Fibroblast of skin of left biceps (primary cell): ENCODE measurements around the gene NUDT15.
"Not testable (repeated sequence)": the region's sequence is repeated elsewhere in the genome, so short reads cannot be mapped to it uniquely, and the experiment has no call there.

Source experiments
- DNase-seq, 2 experiments: peaks; one replicate each; pipeline ENCODE4 v3.0.0-alpha.2; 2013; ENCODE audit warnings: low read depth in 2 of 2

NUDT15 gene

GRCh38 chr13:48042894-48043293 lies 5.4 kb downstream of the NUDT15 start:
- DNase-seq = no peak

GRCh38 chr13:48043789-48044503 lies 6.4 kb downstream of the NUDT15 start:
- peak; percentile 49 to 52 for DNase-seq

GRCh38 chr13:48050550-48050949 lies 13.0 kb downstream of the NUDT15 start:
- DNase-seq = no peak

GRCh38 chr13:48054601-48055000 lies 17.1 kb downstream of the NUDT15 start:
- DNase-seq = no peak

- no peak for DNase-seq
Observed at GRCh38 chr13:48055712-48056111, 18.2 kb downstream of the NUDT15 start.

GRCh38 chr13:48058536-48058935 lies 21.0 kb downstream of the NUDT15 start:
- not testable (repeated sequence) for DNase-seq

GRCh38 chr13:48059951-48060350 lies 22.4 kb downstream of the NUDT15 start:
- DNase-seq = not testable (repeated sequence)

- no peak for DNase-seq
Observed at GRCh38 chr13:48066310-48066989, 28.9 kb downstream of the NUDT15 start.

- no peak for DNase-seq
Observed at GRCh38 chr13:48068036-48068435, 30.5 kb downstream of the NUDT15 start.

GRCh38 chr13:48068952-48069351 lies 31.4 kb downstream of the NUDT15 start:
- no peak for DNase-seq

GRCh38 chr13:48069573-48069972 lies 32.0 kb downstream of the NUDT15 start:
- DNase-seq = no peak

- no peak for DNase-seq
Observed at GRCh38 chr13:48070942-48071341, 33.4 kb downstream of the NUDT15 start.

GRCh38 chr13:48072304-48072703 lies 34.8 kb downstream of the NUDT15 start:
- no peak for DNase-seq

GRCh38 chr13:48072787-48073186 lies 35.3 kb downstream of the NUDT15 start:
- DNase-seq = no peak

- DNase-seq = no peak
Observed at GRCh38 chr13:48074006-48074405, 36.5 kb downstream of the NUDT15 start.

GRCh38 chr13:48078251-48078656 lies 40.7 kb downstream of the NUDT15 start:
- DNase-seq = no peak

GRCh38 chr13:48081739-48082138 lies 44.2 kb downstream of the NUDT15 start:
- no peak for DNase-seq

- DNase-seq = no peak
Observed at GRCh38 chr13:48086272-48086671, 48.7 kb downstream of the NUDT15 start.

GRCh38 chr13:48093588-48093987 lies 56.1 kb downstream of the NUDT15 start:
- no peak for DNase-seq

GRCh38 chr13:48094404-48094780 lies 56.9 kb downstream of the NUDT15 start:
- DNase-seq = no peak

- DNase-seq = peak; percentile 84 to 85
Observed at GRCh38 chr13:48094781-48095502, 57.4 kb downstream of the NUDT15 start, which contains the start of gene MED4. Gene MED4 (minus strand): TSS chr13:48095104. CDS start chr13:48095078, 26 bp downstream.

- no peak for DNase-seq
Observed at GRCh38 chr13:48096670-48097069, 59.1 kb downstream of the NUDT15 start.
